ENCODE measurements around the gene CFAP46.

The CFAP46 gene

DNA sequence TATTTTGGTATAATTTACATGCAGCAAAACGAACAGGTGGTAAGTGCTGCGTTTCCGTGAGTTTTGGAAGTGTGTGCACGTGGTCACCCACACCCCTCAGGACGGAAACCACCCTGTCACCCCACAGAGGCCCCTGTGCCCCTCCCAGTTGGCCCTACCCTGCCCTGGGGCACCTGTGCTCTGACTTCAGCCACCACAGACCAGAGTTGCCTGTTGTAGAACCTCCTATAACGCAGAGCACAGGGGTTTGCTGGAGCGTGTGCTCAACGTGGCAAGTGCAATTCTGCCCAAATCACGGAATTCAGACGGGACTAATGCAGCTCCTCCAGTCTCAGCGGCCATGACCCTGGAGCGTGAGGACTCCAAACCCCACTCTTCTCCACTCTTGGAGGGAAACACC is 9.6 kb upstream of the CFAP46 start:
- H3K27ac ChIP-seq = no peak overlapping the region
- CTCF ChIA-PET = no interaction called here
- TF ChIP-seq, protein P1, sequence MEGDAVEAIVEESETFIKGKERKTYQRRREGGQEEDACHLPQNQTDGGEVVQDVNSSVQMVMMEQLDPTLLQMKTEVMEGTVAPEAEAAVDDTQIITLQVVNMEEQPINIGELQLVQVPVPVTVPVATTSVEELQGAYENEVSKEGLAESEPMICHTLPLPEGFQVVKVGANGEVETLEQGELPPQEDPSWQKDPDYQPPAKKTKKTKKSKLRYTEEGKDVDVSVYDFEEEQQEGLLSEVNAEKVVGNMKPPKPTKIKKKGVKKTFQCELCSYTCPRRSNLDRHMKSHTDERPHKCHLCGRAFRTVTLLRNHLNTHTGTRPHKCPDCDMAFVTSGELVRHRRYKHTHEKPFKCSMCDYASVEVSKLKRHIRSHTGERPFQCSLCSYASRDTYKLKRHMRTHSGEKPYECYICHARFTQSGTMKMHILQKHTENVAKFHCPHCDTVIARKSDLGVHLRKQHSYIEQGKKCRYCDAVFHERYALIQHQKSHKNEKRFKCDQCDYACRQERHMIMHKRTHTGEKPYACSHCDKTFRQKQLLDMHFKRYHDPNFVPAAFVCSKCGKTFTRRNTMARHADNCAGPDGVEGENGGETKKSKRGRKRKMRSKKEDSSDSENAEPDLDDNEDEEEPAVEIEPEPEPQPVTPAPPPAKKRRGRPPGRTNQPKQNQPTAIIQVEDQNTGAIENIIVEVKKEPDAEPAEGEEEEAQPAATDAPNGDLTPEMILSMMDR (conservative IDR thresholded peaks at IDR 0.05; ENCODE audit: low read depth) = no peak
- DNase-seq (ENCODE audit: low spot score) = no peak
- POLR2A ChIA-PET (ENCODE audit: low non-redundant PET) = no interaction called here

GRCh38 chr10:132948351-132948750 is 6.0 kb upstream of the CFAP46 start:
- TF ChIP-seq, protein P1 (conservative IDR thresholded peaks at IDR 0.05; ENCODE audit: low read depth) = no peak
- ChIA-PET POLR2A (ENCODE audit: low non-redundant PET) (no interaction called here), CTCF (no interaction called here)
- H3K27ac ChIP-seq = no peak overlapping the region
- no peak for DNase-seq (ENCODE audit: low spot score)

GRCh38 chr10:132947843-132948242 is 5.5 kb upstream of the CFAP46 start:
- DNase-seq (ENCODE audit: low spot score) = no peak
- no peak overlapping the region for H3K27ac ChIP-seq
- CTCF ChIA-PET = no interaction called here
- POLR2A ChIA-PET (ENCODE audit: low non-redundant PET) = no interaction called here
- TF ChIP-seq, protein P1 (conservative IDR thresholded peaks at IDR 0.05; ENCODE audit: low read depth) = no peak

- DNase-seq (ENCODE audit: low spot score) = no peak
- no peak overlapping the region for H3K27ac ChIP-seq
- ChIA-PET POLR2A (ENCODE audit: low non-redundant PET) (no interaction called here), CTCF (no interaction called here)
- TF ChIP-seq, protein P1 (conservative IDR thresholded peaks at IDR 0.05; ENCODE audit: low read depth) = no peak
Observed at GRCh38 chr10:132946806-132947546, 4.6 kb upstream of the CFAP46 start.

DNA sequence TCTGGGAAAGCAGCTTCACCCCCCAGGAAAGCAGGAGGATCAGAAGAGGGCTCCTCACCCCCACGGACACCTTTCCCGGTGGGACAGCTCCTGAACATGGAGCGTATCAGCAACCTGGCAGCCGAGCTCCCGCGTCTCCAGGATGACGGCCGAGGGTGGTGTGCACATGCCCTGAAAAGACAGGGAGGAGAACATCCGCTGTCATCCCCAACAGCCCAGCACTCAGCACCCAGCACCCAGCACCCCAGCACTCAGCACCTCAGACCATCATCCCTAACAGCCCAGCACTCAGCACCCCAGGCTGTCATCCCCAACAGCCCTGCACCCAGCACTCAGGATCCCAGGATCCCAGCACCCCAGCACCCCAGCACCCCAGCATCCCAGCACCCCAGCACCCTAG is 3.9 kb upstream of the CFAP46 start:
- DNase-seq (ENCODE audit: low spot score) = no peak
- ChIA-PET POLR2A (ENCODE audit: low non-redundant PET) (no interaction called here), CTCF (no interaction called here)
- TF ChIP-seq, protein P1 (conservative IDR thresholded peaks at IDR 0.05; ENCODE audit: low read depth) = no peak
- no peak overlapping the region for H3K27ac ChIP-seq

DNA sequence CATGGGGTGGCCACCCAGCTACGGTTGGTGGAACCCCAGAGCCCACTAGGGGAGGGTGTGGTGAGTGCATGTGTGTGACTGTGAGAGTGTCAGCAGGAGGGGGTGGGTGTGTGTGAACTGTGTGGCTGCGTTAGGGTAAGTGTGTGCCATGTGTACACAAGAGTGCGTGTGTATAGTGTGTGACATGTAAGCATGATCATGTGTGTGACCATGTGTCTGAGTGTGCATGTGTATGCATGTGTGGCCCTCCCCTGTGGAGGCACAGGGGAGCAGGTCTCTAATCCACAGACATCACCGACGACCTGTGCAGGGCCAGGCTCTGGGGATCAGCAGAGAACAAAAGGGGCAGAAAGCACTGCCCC is 3.5 kb upstream of the CFAP46 start:
- TF ChIP-seq, protein P1 (conservative IDR thresholded peaks at IDR 0.05; ENCODE audit: low read depth) = no peak
- DNase-seq (ENCODE audit: low spot score) = no peak
- CTCF ChIA-PET = no interaction called here
- POLR2A ChIA-PET (ENCODE audit: low non-redundant PET) = no interaction called here
- H3K27ac ChIP-seq = no peak overlapping the region
